ENCODE results near the gene NR3C1.

NR3C1 gene

GRCh38 chr5:143416411-143416810 lies 12.9 kb upstream of the NR3C1 start:
- in situ Hi-C loops (cut with HindIII; ENCODE audit: low pct_unique_long_range_greater_than_20kb, low sequenced_read_pairs): no loop called here
- no peak for TF ChIP-seq JUND (IDR thresholded peaks at IDR 0.05; ENCODE audit: low read depth)
- no peak for DNase-seq (ENCODE audit: low read depth in 1 of 2, low spot score in 1 of 2)

- in situ Hi-C loops (cut with HindIII; ENCODE audit: low pct_unique_long_range_greater_than_20kb, low sequenced_read_pairs): no loop called here
- no peak for DNase-seq (ENCODE audit: low read depth in 1 of 2, low spot score in 1 of 2)
- TF ChIP-seq JUND (IDR thresholded peaks at IDR 0.05; ENCODE audit: low read depth): no peak
These were observed 10.6 kb upstream of the NR3C1 start for GRCh38 chr5:143413958-143414669.

GRCh38 chr5:143412661-143413342 lies 9.3 kb upstream of the NR3C1 start:
- in situ Hi-C loops (cut with HindIII; ENCODE audit: low pct_unique_long_range_greater_than_20kb, low sequenced_read_pairs): no loop called here
- TF ChIP-seq JUND (IDR thresholded peaks at IDR 0.05; ENCODE audit: low read depth): no peak
- DNase-seq (ENCODE audit: low read depth in 1 of 2, low spot score in 1 of 2): no peak

GRCh38 chr5:143409926-143410325 lies 6.4 kb upstream of the NR3C1 start:
- in situ Hi-C loops (cut with HindIII; ENCODE audit: low pct_unique_long_range_greater_than_20kb, low sequenced_read_pairs): no loop called here
- DNase-seq (ENCODE audit: low read depth in 1 of 2, low spot score in 1 of 2): no peak
- TF ChIP-seq JUND (IDR thresholded peaks at IDR 0.05; ENCODE audit: low read depth): no peak

- DNase-seq (ENCODE audit: low read depth in 1 of 2, low spot score in 1 of 2): no peak
- in situ Hi-C loops (cut with HindIII; ENCODE audit: low pct_unique_long_range_greater_than_20kb, low sequenced_read_pairs): no loop called here
These were observed 2.9 kb upstream of the NR3C1 start for GRCh38 chr5:143406408-143406807.

GRCh38 chr5:143405849-143406098 lies 2.3 kb upstream of the NR3C1 start:
- TF ChIP-seq JUND (IDR thresholded peaks at IDR 0.05; ENCODE audit: low read depth): no peak
- no peak for DNase-seq (ENCODE audit: low read depth in 1 of 2, low spot score in 1 of 2)
- in situ Hi-C loops (cut with HindIII; ENCODE audit: low pct_unique_long_range_greater_than_20kb, low sequenced_read_pairs): no loop called here

More at GRCh38 chr5:143406408-143406807, 2.9 kb upstream of the NR3C1 start:
- TF ChIP-seq JUND (IDR thresholded peaks at IDR 0.05; ENCODE audit: low read depth): no peak

- TF ChIP-seq JUND (IDR thresholded peaks at IDR 0.05; ENCODE audit: low read depth): no peak
- in situ Hi-C loops (cut with HindIII; ENCODE audit: low pct_unique_long_range_greater_than_20kb, low sequenced_read_pairs): no loop called here
- DNase-seq (ENCODE audit: low read depth in 1 of 2, low spot score in 1 of 2): peak in 1 of 2 experiments; percentile 69
These were observed 1.8 kb upstream of the NR3C1 start for GRCh38 chr5:143405063-143405848.

- DNase-seq (ENCODE audit: low read depth in 1 of 2, low spot score in 1 of 2): peak in 1 of 2 experiments; percentile 62
- in situ Hi-C loops (cut with HindIII; ENCODE audit: low pct_unique_long_range_greater_than_20kb, low sequenced_read_pairs): no loop called here
- TF ChIP-seq JUND (IDR thresholded peaks at IDR 0.05; ENCODE audit: low read depth): no peak
These were observed 1.1 kb upstream of the NR3C1 start for GRCh38 chr5:143404416-143405062.

- no peak for TF ChIP-seq JUND (IDR thresholded peaks at IDR 0.05; ENCODE audit: low read depth)
- in situ Hi-C loops (cut with HindIII; ENCODE audit: low pct_unique_long_range_greater_than_20kb, low sequenced_read_pairs): no loop called here
- DNase-seq (ENCODE audit: low read depth in 1 of 2, low spot score in 1 of 2): no peak
These were observed 223 bp downstream of the NR3C1 start for GRCh38 chr5:143403334-143403592.

- DNase-seq (ENCODE audit: low read depth in 1 of 2, low spot score in 1 of 2): peak in 1 of 2 experiments; percentile 11
- in situ Hi-C loops (cut with HindIII; ENCODE audit: low pct_unique_long_range_greater_than_20kb, low sequenced_read_pairs): no loop called here
- no peak for TF ChIP-seq JUND (IDR thresholded peaks at IDR 0.05; ENCODE audit: low read depth)
These were observed 743 bp downstream of the NR3C1 start for GRCh38 chr5:143402553-143403333.

- no peak for TF ChIP-seq JUND (IDR thresholded peaks at IDR 0.05; ENCODE audit: low read depth)
- in situ Hi-C loops (cut with HindIII; ENCODE audit: low pct_unique_long_range_greater_than_20kb, low sequenced_read_pairs): no loop called here
- DNase-seq (ENCODE audit: low read depth in 1 of 2, low spot score in 1 of 2): no peak
These were observed 1.4 kb downstream of the NR3C1 start for GRCh38 chr5:143402017-143402552.
